GM19468 (cell line): Measurements from ENCODE around the gene BRCA2.

ENCODE experiments used
- ATAC-seq: cut with Tn5 transposase; IDR thresholded peaks from one replicate; pipeline ENCODE4 v1.9.1; 2021; ENCODE audit warnings: mild to moderate bottlenecking, moderate library complexity, moderate number of reproducible peaks; ENCODE audit not compliant: unreplicated experiment; ENCODE audit errors: extremely low read depth

The BRCA2 gene, protein sequence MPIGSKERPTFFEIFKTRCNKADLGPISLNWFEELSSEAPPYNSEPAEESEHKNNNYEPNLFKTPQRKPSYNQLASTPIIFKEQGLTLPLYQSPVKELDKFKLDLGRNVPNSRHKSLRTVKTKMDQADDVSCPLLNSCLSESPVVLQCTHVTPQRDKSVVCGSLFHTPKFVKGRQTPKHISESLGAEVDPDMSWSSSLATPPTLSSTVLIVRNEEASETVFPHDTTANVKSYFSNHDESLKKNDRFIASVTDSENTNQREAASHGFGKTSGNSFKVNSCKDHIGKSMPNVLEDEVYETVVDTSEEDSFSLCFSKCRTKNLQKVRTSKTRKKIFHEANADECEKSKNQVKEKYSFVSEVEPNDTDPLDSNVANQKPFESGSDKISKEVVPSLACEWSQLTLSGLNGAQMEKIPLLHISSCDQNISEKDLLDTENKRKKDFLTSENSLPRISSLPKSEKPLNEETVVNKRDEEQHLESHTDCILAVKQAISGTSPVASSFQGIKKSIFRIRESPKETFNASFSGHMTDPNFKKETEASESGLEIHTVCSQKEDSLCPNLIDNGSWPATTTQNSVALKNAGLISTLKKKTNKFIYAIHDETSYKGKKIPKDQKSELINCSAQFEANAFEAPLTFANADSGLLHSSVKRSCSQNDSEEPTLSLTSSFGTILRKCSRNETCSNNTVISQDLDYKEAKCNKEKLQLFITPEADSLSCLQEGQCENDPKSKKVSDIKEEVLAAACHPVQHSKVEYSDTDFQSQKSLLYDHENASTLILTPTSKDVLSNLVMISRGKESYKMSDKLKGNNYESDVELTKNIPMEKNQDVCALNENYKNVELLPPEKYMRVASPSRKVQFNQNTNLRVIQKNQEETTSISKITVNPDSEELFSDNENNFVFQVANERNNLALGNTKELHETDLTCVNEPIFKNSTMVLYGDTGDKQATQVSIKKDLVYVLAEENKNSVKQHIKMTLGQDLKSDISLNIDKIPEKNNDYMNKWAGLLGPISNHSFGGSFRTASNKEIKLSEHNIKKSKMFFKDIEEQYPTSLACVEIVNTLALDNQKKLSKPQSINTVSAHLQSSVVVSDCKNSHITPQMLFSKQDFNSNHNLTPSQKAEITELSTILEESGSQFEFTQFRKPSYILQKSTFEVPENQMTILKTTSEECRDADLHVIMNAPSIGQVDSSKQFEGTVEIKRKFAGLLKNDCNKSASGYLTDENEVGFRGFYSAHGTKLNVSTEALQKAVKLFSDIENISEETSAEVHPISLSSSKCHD (N-terminal part only)

GRCh38 chr13:32315238-32316027 lies at the start of gene BRCA2, which contains the start of gene ZAR1L:
BRCA2 (plus strand) TSS chr13:32315508; CDS start chr13:32316461, 953 bp downstream.
ZAR1L (minus strand) TSS chr13:32315363; CDS start chr13:32311925, 3,438 bp downstream.
- peak; percentile 85 for ATAC-seq

DNA sequence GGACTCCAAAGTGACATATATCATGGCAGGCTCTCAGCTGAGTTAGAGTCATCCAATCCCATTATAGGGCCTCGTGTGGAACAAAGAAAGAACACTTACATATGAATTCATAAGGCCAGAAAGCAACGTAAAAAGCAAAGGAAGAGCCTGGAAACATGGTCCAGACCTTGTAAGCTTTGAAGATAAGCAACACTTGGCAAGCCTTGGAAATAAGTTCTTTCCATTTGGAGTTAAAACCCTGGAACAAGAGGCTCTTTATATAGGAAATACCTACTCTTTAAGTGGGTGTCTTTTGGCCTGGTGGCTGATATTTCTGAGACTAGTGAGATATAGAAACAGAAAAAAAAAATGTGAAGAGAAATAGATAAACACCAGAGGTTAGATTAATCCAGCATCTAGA lies 49.6 kb upstream of the BRCA2 start:
- no peak for ATAC-seq

GRCh38 chr13:32266130-32266529 lies 49.2 kb upstream of the BRCA2 start:
- no peak for ATAC-seq

DNA sequence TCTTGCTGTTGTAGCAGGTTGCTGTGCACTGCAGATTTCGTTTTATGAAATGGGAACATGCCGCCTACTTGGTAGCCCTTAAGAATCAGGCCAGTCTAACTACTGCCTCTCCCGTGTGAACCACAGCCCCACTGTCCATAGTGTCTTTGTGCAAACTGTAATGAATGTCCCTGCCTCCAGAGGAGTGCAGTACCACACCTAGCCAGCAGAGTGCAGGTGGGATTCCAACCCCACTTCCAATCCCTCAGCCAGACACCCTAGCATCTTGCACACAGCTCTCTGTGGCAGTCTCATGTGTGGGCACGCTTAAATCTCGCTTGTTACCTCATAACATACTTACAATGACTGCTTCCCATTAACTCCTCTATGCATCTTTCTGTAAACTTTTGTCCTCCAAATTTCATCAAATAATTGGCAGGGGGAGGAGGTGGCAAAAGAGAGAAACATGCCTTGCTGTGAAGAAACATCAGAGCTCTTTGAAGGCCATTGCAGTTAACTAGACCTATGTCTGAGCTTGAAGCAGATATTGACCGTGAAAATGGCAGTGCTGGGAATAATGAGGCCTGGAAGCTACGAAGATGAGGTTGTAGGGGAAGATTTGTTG lies 47.4 kb upstream of the BRCA2 start:
- ATAC-seq = peak; percentile 63

GRCh38 chr13:32272021-32272683 lies 43.2 kb upstream of the BRCA2 start:
- no peak for ATAC-seq

DNA sequence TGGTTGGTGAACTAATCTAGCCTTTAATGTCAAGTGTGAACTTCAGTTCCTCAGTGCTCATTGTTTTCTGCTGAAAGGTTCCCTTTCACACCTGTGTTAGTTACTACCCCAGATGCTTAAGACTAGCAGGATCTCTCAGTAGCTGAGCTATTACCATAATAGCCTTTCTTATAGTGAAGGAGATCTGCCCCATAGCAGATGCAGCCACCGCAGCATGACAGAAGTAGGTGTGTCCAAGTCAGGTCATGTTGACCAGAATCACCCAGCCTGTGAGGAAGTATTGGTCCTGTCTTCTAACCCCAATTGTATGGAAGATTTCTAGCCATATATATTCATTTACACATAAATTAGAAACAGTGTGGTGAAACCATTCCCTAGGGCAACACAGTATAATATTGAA lies 37.5 kb upstream of the BRCA2 start:
- no peak for ATAC-seq

- ATAC-seq = no peak
These were observed 36.9 kb upstream of the BRCA2 start for GRCh38 chr13:32278426-32278825.

- ATAC-seq = no peak
These were observed 34.2 kb upstream of the BRCA2 start for GRCh38 chr13:32281096-32281495.

- ATAC-seq = no peak
These were observed 33.1 kb upstream of the BRCA2 start for GRCh38 chr13:32282096-32282711.

- no peak for ATAC-seq
These were observed 30.2 kb upstream of the BRCA2 start for GRCh38 chr13:32284927-32285632.

GRCh38 chr13:32285633-32285965 lies 29.7 kb upstream of the BRCA2 start:
- no peak for ATAC-seq

DNA sequence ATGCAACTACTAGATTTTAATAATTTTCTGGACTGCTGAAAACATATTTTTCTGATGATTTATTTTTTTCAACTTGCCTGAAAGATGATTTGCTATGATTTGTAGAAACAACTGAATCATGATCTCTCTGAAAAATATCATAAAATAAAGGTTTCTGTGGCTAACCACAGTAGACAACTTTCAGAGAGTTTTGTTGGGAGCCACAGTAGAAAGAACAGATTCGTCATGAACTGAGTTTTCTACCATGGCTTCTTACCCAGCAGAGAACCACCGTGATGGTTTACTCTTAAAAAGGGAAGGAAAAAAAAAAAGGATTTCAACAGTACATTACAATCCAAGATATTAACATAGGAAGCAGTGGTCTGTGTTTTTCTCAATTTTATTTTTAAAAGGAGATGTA lies 18.1 kb upstream of the BRCA2 start:
- no peak for ATAC-seq

DNA sequence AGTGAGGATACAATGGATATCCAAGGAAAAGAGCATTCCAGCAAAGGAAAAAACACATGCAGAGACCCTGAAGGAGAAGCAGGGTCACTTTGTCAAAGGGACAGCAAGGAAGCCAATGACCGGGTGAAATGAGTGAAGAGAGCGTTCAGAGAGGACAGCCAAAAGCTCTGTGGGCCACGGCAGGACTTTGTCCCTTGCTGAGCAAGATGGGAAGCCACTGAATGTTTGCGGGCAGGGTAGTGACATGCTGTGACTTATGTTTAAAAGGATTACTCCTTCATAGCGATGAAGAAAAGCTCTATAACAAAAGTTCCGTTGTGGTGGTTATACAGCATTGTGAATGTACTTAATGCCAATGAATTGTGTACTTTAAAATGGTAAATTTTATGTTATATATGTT lies 16.6 kb upstream of the BRCA2 start:
- no peak for ATAC-seq

DNA sequence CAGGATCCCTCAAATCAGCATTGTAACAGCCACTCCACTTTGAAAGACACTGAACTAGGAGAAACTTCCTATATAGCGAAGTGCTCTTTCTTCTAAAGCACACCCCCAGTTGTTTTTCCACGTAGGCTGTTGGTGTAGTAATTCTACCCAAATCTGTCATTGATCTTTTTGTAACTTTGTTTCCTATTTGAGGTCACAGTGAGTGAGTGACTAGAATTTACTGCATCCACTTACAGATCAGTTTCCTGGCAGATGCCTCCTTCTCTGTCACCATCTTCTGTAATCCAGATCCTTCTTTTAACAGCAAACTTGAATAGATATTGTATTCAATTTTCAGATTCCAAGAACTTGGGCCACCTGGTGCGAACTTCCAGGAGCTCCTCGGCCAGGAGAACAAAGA lies 15.4 kb upstream of the BRCA2 start:
- no peak for ATAC-seq

- ATAC-seq = no peak
These were observed 14.9 kb upstream of the BRCA2 start for GRCh38 chr13:32300406-32300805.

DNA sequence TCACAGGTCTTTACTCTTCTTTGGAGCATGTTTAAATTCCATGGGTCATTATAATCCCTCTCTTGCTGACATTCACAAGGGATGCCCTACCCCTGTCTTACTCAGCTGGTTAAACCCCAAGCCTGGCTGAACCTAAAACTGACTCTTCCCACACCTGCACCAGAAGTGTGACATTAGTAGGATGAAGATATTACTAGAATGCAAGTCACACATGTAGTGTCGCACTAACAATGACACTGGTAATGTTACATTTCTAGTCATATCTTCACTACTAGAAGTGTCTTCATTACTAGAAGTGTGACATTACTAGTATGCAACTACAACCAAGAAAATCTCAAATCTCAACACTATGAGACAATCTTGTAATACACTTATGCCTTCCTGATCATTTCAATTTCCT lies 14.4 kb upstream of the BRCA2 start:
- ATAC-seq = no peak

- ATAC-seq = no peak
These were observed 12.8 kb upstream of the BRCA2 start for GRCh38 chr13:32302461-32302860.

- no peak for ATAC-seq
These were observed 9.7 kb upstream of the BRCA2 start for GRCh38 chr13:32305646-32306045.
